AG04449 (cell line): ENCODE data around the gene FAM234B.

ENCODE experiments used
- CTCF ChIA-PET: fragments of 350-600 bp; formaldehyde crosslinking; extraction: SDS; loops from one replicate; lab custom pipeline; 2021; ENCODE audit warnings: antibody characterized with exemption; lab: Yijun Ruan, JAX
- POLR2A ChIA-PET: fragments of 400-600, 350-600 bp; formaldehyde crosslinking; extraction: SDS; loops from one replicate; lab custom pipeline; 2020; ENCODE audit warnings: antibody characterized with exemption, inconsistent platforms; lab: Yijun Ruan, JAX
- DNase-seq: peaks from one replicate; pipeline ENCODE4 v3.0.0-alpha.2; 2010; ENCODE audit warnings: low read depth, low spot score
- H3K4me3 ChIP-seq: 2 replicates; pipeline ENCODE4 v1.5.1; 2011; ENCODE audit warnings: low read depth, mild to moderate bottlenecking, control low read depth, low read length
- TF ChIP-seq, protein P1 (sequence below): IDR thresholded peaks from one replicate; pipeline ENCODE4 v1.5.1; 2011; ENCODE audit warnings: mild to moderate bottlenecking, moderate library complexity, low read length, control low read depth, inconsistent platforms; ENCODE audit not compliant: insufficient read depth; ENCODE audit errors: missing control alignments

Gene FAM234B

DNA sequence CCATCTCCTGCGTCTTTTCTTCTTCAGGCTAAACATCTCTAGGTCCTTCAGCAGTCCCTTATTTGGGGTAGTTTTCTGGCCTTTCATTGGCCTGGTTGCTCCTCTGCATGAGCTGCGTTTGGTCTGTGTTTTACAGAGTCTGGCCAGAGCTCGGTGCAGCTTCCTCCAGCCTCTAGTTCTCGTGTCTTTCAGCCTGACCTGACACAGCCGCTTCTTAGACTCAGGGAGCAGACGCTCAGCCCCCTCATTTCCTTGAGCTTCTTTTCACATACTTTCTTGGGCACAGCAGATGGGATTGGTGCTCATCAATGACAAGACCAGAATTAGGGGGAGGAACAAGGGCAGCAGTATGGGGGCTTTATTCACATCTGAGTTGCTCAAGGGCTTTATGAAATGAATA is 72.8 kb downstream of the FAM234B start:
- POLR2A ChIA-PET: no interaction called here
- CTCF ChIA-PET: interaction anchor here (0.8 to 2.6 kb wide), 5 partner anchors 9 to 95 kb away, joined by 3 to 11 read pairs (median 4); no protein-coding TSS in a partner anchor
- no peak overlapping the region for H3K4me3 ChIP-seq
- no peak for DNase-seq
- TF ChIP-seq, protein P1, sequence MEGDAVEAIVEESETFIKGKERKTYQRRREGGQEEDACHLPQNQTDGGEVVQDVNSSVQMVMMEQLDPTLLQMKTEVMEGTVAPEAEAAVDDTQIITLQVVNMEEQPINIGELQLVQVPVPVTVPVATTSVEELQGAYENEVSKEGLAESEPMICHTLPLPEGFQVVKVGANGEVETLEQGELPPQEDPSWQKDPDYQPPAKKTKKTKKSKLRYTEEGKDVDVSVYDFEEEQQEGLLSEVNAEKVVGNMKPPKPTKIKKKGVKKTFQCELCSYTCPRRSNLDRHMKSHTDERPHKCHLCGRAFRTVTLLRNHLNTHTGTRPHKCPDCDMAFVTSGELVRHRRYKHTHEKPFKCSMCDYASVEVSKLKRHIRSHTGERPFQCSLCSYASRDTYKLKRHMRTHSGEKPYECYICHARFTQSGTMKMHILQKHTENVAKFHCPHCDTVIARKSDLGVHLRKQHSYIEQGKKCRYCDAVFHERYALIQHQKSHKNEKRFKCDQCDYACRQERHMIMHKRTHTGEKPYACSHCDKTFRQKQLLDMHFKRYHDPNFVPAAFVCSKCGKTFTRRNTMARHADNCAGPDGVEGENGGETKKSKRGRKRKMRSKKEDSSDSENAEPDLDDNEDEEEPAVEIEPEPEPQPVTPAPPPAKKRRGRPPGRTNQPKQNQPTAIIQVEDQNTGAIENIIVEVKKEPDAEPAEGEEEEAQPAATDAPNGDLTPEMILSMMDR: no peak

DNA sequence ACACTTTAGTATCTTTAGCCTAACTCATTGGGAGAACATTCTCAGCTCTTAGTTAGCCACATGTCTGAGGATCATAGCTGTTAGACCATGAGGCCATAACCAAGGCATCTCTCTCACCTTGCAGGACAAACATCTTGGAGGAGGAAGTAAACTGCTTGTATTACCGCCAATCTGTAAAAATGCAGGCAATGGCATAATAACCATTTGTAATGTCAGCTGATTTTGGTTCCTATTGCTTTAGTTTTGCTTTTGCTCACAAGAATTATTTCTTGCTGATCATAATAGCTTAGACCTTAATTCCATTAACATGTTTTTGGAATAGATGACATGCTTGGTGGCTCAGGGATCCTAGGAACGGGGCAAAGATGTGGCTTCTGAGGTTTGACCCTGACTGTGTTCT is 75.6 kb downstream of the FAM234B start:
- ChIA-PET CTCF (interaction anchor here (0.9 to 1.0 kb wide), 2 partner anchors 11 to 20 kb away, joined by 3 to 4 read pairs; no protein-coding TSS in a partner anchor), POLR2A (no interaction called here)
- H3K4me3 ChIP-seq: no peak overlapping the region
- no peak for DNase-seq
- TF ChIP-seq, protein P1: no peak

DNA sequence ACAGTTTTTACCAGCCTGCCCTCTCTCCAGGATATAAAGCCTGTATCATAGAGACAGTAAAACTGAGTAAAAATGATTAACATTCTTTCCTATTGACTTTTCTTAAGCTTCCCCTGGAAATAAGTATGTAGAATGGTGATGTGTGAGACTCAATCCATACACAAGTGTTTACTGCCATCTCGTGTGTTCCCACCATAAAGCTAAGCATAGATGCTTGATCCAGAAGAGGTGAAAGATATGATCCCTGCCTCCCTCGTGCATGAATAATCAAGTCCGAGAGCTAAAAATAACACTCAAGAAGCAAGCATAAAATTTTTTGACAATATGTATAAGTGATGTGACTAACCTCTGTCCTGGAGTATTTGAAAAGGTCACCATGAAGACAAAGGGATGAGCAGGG is 76.2 kb downstream of the FAM234B start:
- H3K4me3 ChIP-seq: no peak overlapping the region
- no peak for DNase-seq
- CTCF ChIA-PET: interaction anchor here (0.9 to 1.0 kb wide), 2 partner anchors 10 to 21 kb away, joined by 3 to 4 read pairs; no protein-coding TSS in a partner anchor
- TF ChIP-seq, protein P1: no peak
- POLR2A ChIA-PET: no interaction called here

DNA sequence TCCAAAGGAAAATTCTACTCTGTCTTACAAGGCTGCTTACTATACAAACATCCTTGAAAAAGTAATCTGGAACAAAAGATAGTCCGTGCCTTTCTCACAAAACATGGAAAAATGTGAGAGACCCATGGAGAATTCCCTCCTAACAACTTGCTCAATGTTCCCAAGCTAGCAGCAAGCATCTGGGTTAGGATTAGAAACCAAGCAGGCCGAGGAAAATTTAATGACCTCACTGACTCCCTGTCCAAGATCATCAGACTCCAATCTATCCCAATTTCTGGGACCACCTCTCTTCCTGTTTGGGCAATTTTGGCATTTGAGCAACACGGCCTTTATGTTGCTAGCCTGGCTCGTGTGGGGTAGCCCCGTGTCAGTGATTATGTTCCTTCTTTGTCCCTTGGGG is 77.4 kb downstream of the FAM234B start:
- H3K4me3 ChIP-seq: no peak overlapping the region
- POLR2A ChIA-PET: no interaction called here
- TF ChIP-seq, protein P1: no peak
- CTCF ChIA-PET: no interaction called here
- DNase-seq: no peak

DNA sequence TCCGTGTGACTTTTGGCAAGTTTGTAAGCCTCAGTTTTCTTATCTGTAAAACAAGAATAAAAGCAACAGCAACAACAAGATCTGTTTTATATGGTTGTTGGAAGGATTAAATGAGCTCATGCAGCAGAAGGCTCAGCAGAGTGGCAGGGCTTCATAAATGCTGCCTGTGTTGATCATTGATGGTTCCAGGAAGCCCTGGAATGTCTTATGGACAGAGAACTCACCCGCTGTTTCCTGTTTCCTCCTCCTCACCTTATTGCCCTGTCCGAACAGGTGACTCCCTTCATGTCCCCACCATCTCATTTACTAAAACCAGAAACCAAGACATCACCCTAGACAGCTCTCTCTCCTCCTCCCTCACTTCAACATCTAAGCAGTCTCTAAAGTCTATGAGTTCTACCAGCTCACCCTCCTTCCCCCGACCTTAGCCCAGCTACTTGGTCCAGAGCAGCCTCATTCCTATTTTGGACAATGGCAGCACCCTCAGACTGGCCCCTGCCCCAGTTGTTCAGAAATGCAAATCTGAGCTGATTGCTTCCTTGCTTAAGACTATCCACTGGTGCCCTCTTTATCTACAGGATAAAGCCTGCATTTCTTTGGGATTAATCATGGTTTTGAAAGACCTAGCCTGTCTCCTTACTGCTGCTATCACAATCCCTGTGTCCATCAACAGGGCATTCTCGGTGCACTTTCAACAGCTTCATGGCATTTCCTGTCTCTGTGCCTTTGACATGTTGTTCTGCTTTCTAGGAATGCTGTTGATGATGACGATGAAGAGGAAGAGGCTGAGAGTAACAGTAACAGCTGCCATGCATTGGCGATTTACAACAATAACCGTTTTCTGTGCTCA is 80.7 kb downstream of the FAM234B start:
- H3K4me3 ChIP-seq: no peak overlapping the region
- ChIA-PET CTCF (interaction anchor here (0.9 to 1.6 kb wide), 4 partner anchors 8 to 84 kb away, joined by 3 to 5 read pairs (median 3); no protein-coding TSS in a partner anchor), POLR2A (no interaction called here)
- TF ChIP-seq, protein P1: no peak
- no peak for DNase-seq

DNA sequence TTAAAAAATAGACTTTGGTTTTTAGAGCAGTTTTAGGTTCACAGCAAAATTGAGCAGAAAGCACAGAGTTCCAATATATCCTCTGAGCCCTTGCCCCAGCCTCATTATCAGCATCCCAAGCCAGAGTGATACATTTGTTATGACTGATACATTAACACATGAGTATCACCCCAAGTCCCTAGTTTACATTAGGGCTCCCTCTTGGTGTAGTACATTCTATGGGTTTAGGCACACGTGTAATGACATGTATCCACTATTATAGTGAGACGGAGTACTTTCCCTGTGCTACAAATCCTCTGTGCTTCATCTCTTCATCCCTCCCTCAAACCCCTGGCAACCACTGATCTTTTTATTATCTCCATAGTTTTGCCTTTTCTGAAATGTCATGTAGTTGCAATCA is 81.8 kb downstream of the FAM234B start:
- H3K4me3 ChIP-seq: no peak overlapping the region
- TF ChIP-seq, protein P1: no peak
- ChIA-PET CTCF (interaction anchor here (1.0 to 1.6 kb wide), 3 partner anchors 9 to 83 kb away, joined by 3 to 4 read pairs (median 4); no protein-coding TSS in a partner anchor), POLR2A (no interaction called here)
- no peak for DNase-seq
